GM12878 (cell line): ENCODE results near the gene C1QB. TPM values are rescaled to one million over a fixed set of nuclear protein-coding genes. Genes with fewer than 3 reads are reported as not detected.

Experiments
- ATAC-seq: fragments of 200-7000 bp; cut with Tn5 transposase; 3 replicates; pipeline ENCODE4 v1.9.1; 2020; ENCODE audit warnings: mild to moderate bottlenecking, moderate library complexity
- BruUV-seq: library from RNA; stranded (reverse); fragments of 400-500 nt; replicated peaks from 2 replicates; lab custom pipeline; 2021; lab: Mats Ljungman, UMichigan
- CTCF ChIA-PET: fragments of 300-600 bp; sonication (Branson Sonifier 250); formaldehyde crosslinking; extraction: SDS; loops from one replicate; lab custom pipeline; 2021; ENCODE audit warnings: inconsistent platforms; lab: Yijun Ruan, JAX
- POLR2A ChIA-PET: fragments of 350-600 bp; formaldehyde crosslinking; extraction: SDS; loops from one replicate; lab custom pipeline; 2021; ENCODE audit warnings: inconsistent platforms; lab: Charles Lee
- RAD21 ChIA-PET: fragments of 300-600 bp; sonication (Branson Sonifier 250); formaldehyde crosslinking; loops from one replicate; lab custom pipeline; 2023; ENCODE audit warnings: antibody characterized with exemption; ENCODE audit not compliant: unreplicated experiment; lab: Charles Lee
- SMC1A ChIA-PET: fragments of 300-600 bp; sonication (Branson Sonifier 250); formaldehyde crosslinking; loops from one replicate; lab custom pipeline; 2023; ENCODE audit not compliant: unreplicated experiment, uncharacterized antibody; lab: Charles Lee
- DNase-seq: peaks from one replicate; pipeline ENCODE4 v3.0.0-alpha.2; 2011; ENCODE audit warnings: low read depth, low spot score
- FAIRE-seq: peaks from 3 replicates; lab custom pipeline; 2011; peaks lifted over from hg19 to GRCh38; lab: Jason Lieb, UNC
- H2AFZ ChIP-seq: 2 replicates; pipeline ENCODE4 v1.6.0; 2011; ENCODE audit warnings: low read depth, low read length, control low read depth; ENCODE audit not compliant: control insufficient read depth
- H3K27ac ChIP-seq: 2 replicates; pipeline ENCODE4 v1.5.1; 2011; ENCODE audit warnings: control low read depth; ENCODE audit not compliant: control insufficient read depth, insufficient read depth
- H3K27me3 ChIP-seq, 2 experiments: replicated peaks in 1 of 2; 2 replicates each; pipeline versions ENCODE4 v1.6.0 to v1.6.1; 2011; ENCODE audit warnings: low read length in 1 of 2; ENCODE audit not compliant: control insufficient read depth in 2 of 2, insufficient read depth in 2 of 2
- H3K36me3 ChIP-seq, 2 experiments: 2 replicates each; pipeline ENCODE4 v1.5.1; 2011; ENCODE audit warnings: low read length in 1 of 2; ENCODE audit not compliant: control insufficient read depth in 2 of 2, insufficient read depth in 2 of 2
- H3K4me1 ChIP-seq: 2 replicates; pipeline ENCODE4 v1.6.1; 2011; ENCODE audit warnings: mild to moderate bottlenecking, low read length, moderate library complexity, mixed read lengths; ENCODE audit not compliant: control insufficient read depth, insufficient read depth
- H3K4me2 ChIP-seq: 2 replicates; pipeline ENCODE4 v1.6.0; 2011; ENCODE audit warnings: control low read depth; ENCODE audit not compliant: control insufficient read depth, insufficient read depth
- H3K4me3 ChIP-seq: fragments of 200-600 bp; sonication (generic); 2 replicates; pipeline ENCODE4 v1.5.1; 2016
- H3K79me2 ChIP-seq: 2 replicates; pipeline ENCODE4 v1.6.0; 2011; ENCODE audit warnings: low read length; ENCODE audit not compliant: control insufficient read depth, insufficient read depth
- H3K9ac ChIP-seq: 2 replicates; pipeline ENCODE4 v1.8.0; 2011; ENCODE audit warnings: low read length, control low read depth, mixed read lengths; ENCODE audit not compliant: control insufficient read depth, insufficient read depth
- H3K9me3 ChIP-seq: replicated peaks from 3 replicates; pipeline ENCODE4 v1.5.1; 2011; ENCODE audit warnings: mild to moderate bottlenecking, low read length; ENCODE audit not compliant: control insufficient read depth, insufficient read depth
- H4K20me1 ChIP-seq: 2 replicates; pipeline ENCODE4 v1.6.0; 2011; ENCODE audit not compliant: control insufficient read depth, insufficient read depth
- CEBPB ChIP-seq, 2 experiments: fragments of 150-350 bp in 1 of 2; IDR thresholded peaks; 2 replicates each; pipeline ENCODE4 v1.6.1; 2012 to 2014; ENCODE audit warnings: low read depth in 2 of 2, low read length in 2 of 2, borderline replicate concordance in 1 of 2, inconsistent platforms in 1 of 2
- EED ChIP-seq: sonication (generic); IDR thresholded peaks from 2 replicates; pipeline ENCODE4 v1.6.1; 2016; ENCODE audit warnings: antibody characterized with exemption, low read depth
- EP300 ChIP-seq, 2 experiments: fragments of 150-350 bp in 1 of 2; IDR thresholded peaks; 2 replicates each; pipeline ENCODE4 v1.6.1; 2011 to 2012; ENCODE audit warnings: low read depth in 2 of 2, low read length in 2 of 2, borderline replicate concordance in 1 of 2, improper control_type of control experiment in 1 of 2, inconsistent platforms in 1 of 2; ENCODE audit not compliant: control insufficient read depth in 1 of 2
- HDAC2 ChIP-seq: fragments of 200-600 bp; sonication (generic); IDR thresholded peaks from 2 replicates; pipeline ENCODE4 v1.6.1; 2017
- PAX8 ChIP-seq: fragments of 450-650 bp; IDR thresholded peaks from 2 replicates; pipeline ENCODE4 v1.6.1; 2017; ENCODE audit warnings: mild to moderate bottlenecking, moderate library complexity
- TAF1 ChIP-seq: IDR thresholded peaks from 2 replicates; pipeline ENCODE4 v1.6.1; 2011; ENCODE audit warnings: mild to moderate bottlenecking, low read depth, low read length, borderline replicate concordance
- TCF12 ChIP-seq: IDR thresholded peaks from 2 replicates; pipeline ENCODE4 v1.6.1; 2011; ENCODE audit warnings: low read depth, mild to moderate bottlenecking, low read length
- ZNF207 ChIP-seq: fragments of 450-650 bp; IDR thresholded peaks from 2 replicates; pipeline ENCODE4 v1.6.1; 2014; ENCODE audit warnings: antibody characterized with exemption, mild to moderate bottlenecking, borderline replicate concordance
- ZNF274 ChIP-seq: IDR thresholded peaks from one replicate; pipeline ENCODE4 v1.8.0; 2011; ENCODE audit not compliant: insufficient read length, insufficient read depth
- WGBS: methylation state at CpG from one replicate; pipeline ENCODE4 v1.1.6; 2016; ENCODE audit warnings: low lambda C conversion rate; ENCODE audit not compliant: insufficient replicate concordance, insufficient coverage; ENCODE audit errors: missing lambda C conversion rate; 5-methylcytosine and 5-hydroxymethylcytosine counted together
- in situ Hi-C: fragments of 300-500 bp; cut with MboI; formaldehyde crosslinking; loops from 9 replicates; pipeline ENCODE4 v1.14.3; 2018; ENCODE audit warnings: mixed read lengths
- intact Hi-C: fragments of 100-400 bp; cut with micrococcal nuclease; formaldehyde crosslinking; loops from one replicate; pipeline ENCODE4 v1.14.2; 2022; ENCODE audit not compliant: unreplicated experiment
- polyA plus RNA-seq, 11 experiments: library from polyadenylated mRNA; depleted of rRNA in 4 of 11; unstranded in 6 of 11; stranded (reverse) in 5 of 11; fragments of >200 nt; fragmentation: Nextera tagmentation in 4 of 11; fragmentation: Illumina TruSeq in 1 of 11; extraction: Ambion mirVana in 4 of 11; extraction: Trizol in 1 of 11; gene quantifications; 1 replicate in 1 of 11; 2 replicates in 10 of 11; pipeline versions ENCODE4 v1.2.1 to v1.2.3, GENCODE V29; 2011 to 2016; ENCODE audit warnings: inconsistent platforms in 2 of 11, missing spikeins in 2 of 11, low read depth in 1 of 11
- total RNA-seq, 4 experiments: library from RNA; depleted of rRNA in 3 of 4; stranded (reverse); fragments of >200 nt in 3 of 4; fragmentation: Illumina TruSeq in 1 of 4; extraction: Trizol in 1 of 4; gene quantifications; 2 replicates each; pipeline versions ENCODE4 v1.2.1 to v1.2.3, GENCODE V29; 2013 to 2021
- TF ChIP-seq, protein P1 (sequence below): fragments of 150-350 bp; IDR thresholded peaks from 2 replicates; pipeline ENCODE4 v1.6.1; 2016; ENCODE audit warnings: low read depth, low read length
- TF ChIP-seq, protein P2 (sequence below): IDR thresholded peaks from 2 replicates; pipeline ENCODE4 v1.6.1; 2011; ENCODE audit warnings: mild to moderate bottlenecking, low read depth, low read length, moderate library complexity; ENCODE audit not compliant: insufficient replicate concordance

Gene C1QB
- total and polyA plus RNA-seq, 10 of the 15 experiments (the other 5 are each of a cell fraction or from before 2014, with no cell fraction given), result 0.62 TPM; not detected in 9

DNA sequence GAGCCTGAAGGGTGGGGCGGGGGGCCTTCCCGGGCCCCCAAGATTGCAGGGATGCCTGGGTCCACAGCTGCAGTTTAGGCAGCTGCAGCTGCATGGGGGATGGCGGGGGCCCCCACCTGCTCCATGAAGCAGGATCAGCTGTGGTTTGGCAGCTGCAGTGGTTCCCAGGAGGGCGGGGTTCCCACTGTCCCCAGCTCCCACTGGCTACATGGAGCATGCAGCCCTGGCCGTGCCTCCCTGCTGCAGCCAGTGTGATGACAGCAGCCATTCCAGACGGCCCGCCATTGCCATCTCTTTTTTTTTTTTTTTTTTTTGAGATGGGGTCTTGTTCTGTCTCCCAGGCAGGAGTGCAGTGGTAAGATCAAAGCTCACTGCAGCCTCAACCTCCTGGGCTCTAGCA lies 17.6 kb upstream of the C1QB start:
- FAIRE-seq (no peak), ATAC-seq (no peak), DNase-seq (no peak)
- Histone ChIP-seq H3K4me1 (no peaks in the 10 kb centered on the region), H3K27ac (no peak overlapping the region), H3K9me3 (no peaks in the 10 kb centered on the region), H3K9ac (no peak overlapping the region), H3K27me3 (peaks cover 0 to under 1% of the 10 kb centered on the region in 2 experiments; a peak in 2 of 4 replicates), H4K20me1 (no peaks in the 10 kb centered on the region), H3K36me3 (no peaks in the 10 kb centered on the region), H3K4me3 (no peak overlapping the region), H2AFZ (no peak overlapping the region), H3K4me2 (no peak overlapping the region), H3K79me2 (no peaks in the 10 kb centered on the region)
- ChIA-PET SMC1A (no interaction called here), CTCF (interaction anchor here (0.6 to 1.9 kb wide), 2 partner anchors 215 to 287 kb away, joined by 3 to 5 read pairs; no protein-coding TSS in a partner anchor), RAD21 (no interaction called here), POLR2A (interaction anchor here (0.6 kb wide), 1 partner anchor 1994 kb away, joined by 3 read pairs; no protein-coding TSS in a partner anchor)
- BruUV-seq, result no TSS peak
- in situ Hi-C loops (no loop called here), intact Hi-C loops (no loop called here)
- 24% methylated on average over 5 of the region's 7 CpGs for WGBS
- TF ChIP-seq TCF12 (no peak), PAX8 (no peak), TAF1 (no peak), HDAC2 (no peak), CEBPB (IDR thresholded peaks at IDR 0.05; ENCODE audit: borderline replicate concordance in 1 of 2, low read depth in 2 of 2, low read length in 2 of 2) (no peak), ZNF274 (no peak), ZNF207 (no peak), EED (no peak), EP300 (IDR thresholded peaks at IDR 0.05; ENCODE audit: borderline replicate concordance in 1 of 2, control insufficient read depth in 1 of 2, low read depth in 2 of 2, low read length in 2 of 2) (no peak)
- TF ChIP-seq, protein P1, sequence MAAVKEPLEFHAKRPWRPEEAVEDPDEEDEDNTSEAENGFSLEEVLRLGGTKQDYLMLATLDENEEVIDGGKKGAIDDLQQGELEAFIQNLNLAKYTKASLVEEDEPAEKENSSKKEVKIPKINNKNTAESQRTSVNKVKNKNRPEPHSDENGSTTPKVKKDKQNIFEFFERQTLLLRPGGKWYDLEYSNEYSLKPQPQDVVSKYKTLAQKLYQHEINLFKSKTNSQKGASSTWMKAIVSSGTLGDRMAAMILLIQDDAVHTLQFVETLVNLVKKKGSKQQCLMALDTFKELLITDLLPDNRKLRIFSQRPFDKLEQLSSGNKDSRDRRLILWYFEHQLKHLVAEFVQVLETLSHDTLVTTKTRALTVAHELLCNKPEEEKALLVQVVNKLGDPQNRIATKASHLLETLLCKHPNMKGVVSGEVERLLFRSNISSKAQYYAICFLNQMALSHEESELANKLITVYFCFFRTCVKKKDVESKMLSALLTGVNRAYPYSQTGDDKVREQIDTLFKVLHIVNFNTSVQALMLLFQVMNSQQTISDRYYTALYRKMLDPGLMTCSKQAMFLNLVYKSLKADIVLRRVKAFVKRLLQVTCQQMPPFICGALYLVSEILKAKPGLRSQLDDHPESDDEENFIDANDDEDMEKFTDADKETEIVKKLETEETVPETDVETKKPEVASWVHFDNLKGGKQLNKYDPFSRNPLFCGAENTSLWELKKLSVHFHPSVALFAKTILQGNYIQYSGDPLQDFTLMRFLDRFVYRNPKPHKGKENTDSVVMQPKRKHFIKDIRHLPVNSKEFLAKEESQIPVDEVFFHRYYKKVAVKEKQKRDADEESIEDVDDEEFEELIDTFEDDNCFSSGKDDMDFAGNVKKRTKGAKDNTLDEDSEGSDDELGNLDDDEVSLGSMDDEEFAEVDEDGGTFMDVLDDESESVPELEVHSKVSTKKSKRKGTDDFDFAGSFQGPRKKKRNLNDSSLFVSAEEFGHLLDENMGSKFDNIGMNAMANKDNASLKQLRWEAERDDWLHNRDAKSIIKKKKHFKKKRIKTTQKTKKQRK, result no peak
- TF ChIP-seq, protein P2, sequence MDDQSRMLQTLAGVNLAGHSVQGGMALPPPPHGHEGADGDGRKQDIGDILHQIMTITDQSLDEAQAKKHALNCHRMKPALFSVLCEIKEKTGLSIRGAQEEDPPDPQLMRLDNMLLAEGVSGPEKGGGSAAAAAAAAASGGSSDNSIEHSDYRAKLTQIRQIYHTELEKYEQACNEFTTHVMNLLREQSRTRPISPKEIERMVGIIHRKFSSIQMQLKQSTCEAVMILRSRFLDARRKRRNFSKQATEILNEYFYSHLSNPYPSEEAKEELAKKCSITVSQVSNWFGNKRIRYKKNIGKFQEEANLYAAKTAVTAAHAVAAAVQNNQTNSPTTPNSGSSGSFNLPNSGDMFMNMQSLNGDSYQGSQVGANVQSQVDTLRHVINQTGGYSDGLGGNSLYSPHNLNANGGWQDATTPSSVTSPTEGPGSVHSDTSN, result no peak
